Body of pancreas (tissue), 4 donors: ENCODE measurements around the gene AKAP12. TPM values are rescaled to one million over a fixed set of nuclear protein-coding genes. Genes with fewer than 3 reads are reported as not detected.
A peak's percentile ranks its signal among the peaks of the same experiment; 100 is the strongest.

Source experiments
- ATAC-seq: fragments of 150-250 bp; one replicate; pipeline ENCODE4 v1.9.1; 2016
- DNase-seq, 4 donors: peaks; one replicate each; pipeline ENCODE4 v3.0.0-alpha.2; 2019
- H3K27ac ChIP-seq, 4 donors: fragments of 200-600 bp; sonication (generic); 1 replicate in 3 of 4; 2 replicates in 1 of 4; pipeline versions ENCODE4 v1.5.1 to v1.6.1; 2016 to 2019; ENCODE audit warnings: mild to moderate bottlenecking in 1 of 4, mixed read lengths in 1 of 4, moderate library complexity in 1 of 4
- H3K27me3 ChIP-seq, 2 donors: fragments of 200-600 bp; sonication (generic); one replicate each; pipeline ENCODE4 v1.6.0; 2016; ENCODE audit warnings: mild to moderate bottlenecking in 1 of 2
- H3K36me3 ChIP-seq, 2 donors: fragments of 200-600 bp; sonication (generic); replicated peaks in 1 of 2; 2 replicates each; pipeline ENCODE4 v1.5.1; 2016; ENCODE audit warnings: low read depth in 2 of 2; ENCODE audit not compliant: insufficient read depth in 1 of 2
- H3K4me1 ChIP-seq: fragments of 200-600 bp; sonication (generic); one replicate; pipeline ENCODE4 v1.6.0; 2016
- H3K4me3 ChIP-seq, 2 donors: fragments of 200-600 bp; sonication (generic); 1 replicate in 1 of 2; 2 replicates in 1 of 2; pipeline ENCODE4 v1.5.1; 2016 to 2019
- H3K9me3 ChIP-seq, 3 donors: fragments of 200-600 bp; sonication (generic); 1 replicate in 2 of 3; 2 replicates in 1 of 3; pipeline ENCODE4 v1.5.1; 2016
- POLR2A ChIP-seq, 3 donors: fragments of 450-650 bp; IDR thresholded peaks; one replicate each; pipeline ENCODE4 v1.6.1; 2016; ENCODE audit warnings: antibody characterized with exemption in 3 of 3, mild to moderate bottlenecking in 2 of 3
- WGBS, 2 donors: methylation state at CpG; one replicate each; pipeline ENCODE4 v1.1.5; 2017; 5-methylcytosine and 5-hydroxymethylcytosine counted together
- intact Hi-C: fragments of 100-400 bp; cut with DNase I; formaldehyde crosslinking; loops from one replicate; pipeline ENCODE4 v1.15.1; 2023
- total RNA-seq, 2 donors: library from RNA; depleted of rRNA; stranded (reverse); fragments of >200 nt; gene quantifications; one replicate each; pipeline ENCODE4 v1.1.0, GENCODE V29; 2016
- TF ChIP-seq, protein P1 (sequence below), 7 experiments: fragments of 450-650 bp in 4 of 7; fragments of 200-600 bp in 3 of 7; sonication (generic) in 3 of 7; IDR thresholded peaks; one replicate each; pipeline ENCODE4 v1.5.1; 2016 to 2019; ENCODE audit warnings: antibody characterized with exemption in 7 of 7

Gene AKAP12
- total RNA-seq, 2 donors from 2014 or later: 25.2 to 49.1 TPM

DNA sequence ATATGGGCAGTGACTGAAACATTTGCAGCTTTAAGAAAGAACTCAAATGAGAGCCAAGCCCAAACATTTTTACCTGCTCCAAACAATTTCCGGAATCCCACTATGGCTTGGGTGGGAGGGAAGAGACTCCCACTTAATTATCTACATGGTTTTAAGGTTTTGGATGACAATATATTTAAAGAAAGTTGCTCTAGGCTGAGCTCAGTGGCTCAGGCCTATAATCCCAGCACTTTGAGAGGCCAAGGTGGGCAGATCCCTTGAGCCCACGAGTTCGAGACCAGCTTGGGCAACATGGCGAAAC, 9.5 kb upstream of the AKAP12 start:
- no peak overlapping the region for H3K27ac ChIP-seq
- no peak overlapping the region for H3K4me3 ChIP-seq
- DNase-seq (no peak), ATAC-seq (no peak)
- TF ChIP-seq, protein P1, sequence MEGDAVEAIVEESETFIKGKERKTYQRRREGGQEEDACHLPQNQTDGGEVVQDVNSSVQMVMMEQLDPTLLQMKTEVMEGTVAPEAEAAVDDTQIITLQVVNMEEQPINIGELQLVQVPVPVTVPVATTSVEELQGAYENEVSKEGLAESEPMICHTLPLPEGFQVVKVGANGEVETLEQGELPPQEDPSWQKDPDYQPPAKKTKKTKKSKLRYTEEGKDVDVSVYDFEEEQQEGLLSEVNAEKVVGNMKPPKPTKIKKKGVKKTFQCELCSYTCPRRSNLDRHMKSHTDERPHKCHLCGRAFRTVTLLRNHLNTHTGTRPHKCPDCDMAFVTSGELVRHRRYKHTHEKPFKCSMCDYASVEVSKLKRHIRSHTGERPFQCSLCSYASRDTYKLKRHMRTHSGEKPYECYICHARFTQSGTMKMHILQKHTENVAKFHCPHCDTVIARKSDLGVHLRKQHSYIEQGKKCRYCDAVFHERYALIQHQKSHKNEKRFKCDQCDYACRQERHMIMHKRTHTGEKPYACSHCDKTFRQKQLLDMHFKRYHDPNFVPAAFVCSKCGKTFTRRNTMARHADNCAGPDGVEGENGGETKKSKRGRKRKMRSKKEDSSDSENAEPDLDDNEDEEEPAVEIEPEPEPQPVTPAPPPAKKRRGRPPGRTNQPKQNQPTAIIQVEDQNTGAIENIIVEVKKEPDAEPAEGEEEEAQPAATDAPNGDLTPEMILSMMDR (IDR thresholded peaks at IDR 0.05): no peak
- TF ChIP-seq POLR2A (IDR thresholded peaks at IDR 0.05): no peak
- no peaks in the 10 kb centered on the region for H3K9me3 ChIP-seq
- H3K4me1 ChIP-seq: no peaks in the 10 kb centered on the region
- 96% methylated on average over 4 of the region's 4 CpGs for WGBS, 2 donors
- intact Hi-C loops: no loop called here
- H3K27me3 ChIP-seq: no peaks in the 10 kb centered on the region
- H3K36me3 ChIP-seq: no peaks in the 10 kb centered on the region

DNA sequence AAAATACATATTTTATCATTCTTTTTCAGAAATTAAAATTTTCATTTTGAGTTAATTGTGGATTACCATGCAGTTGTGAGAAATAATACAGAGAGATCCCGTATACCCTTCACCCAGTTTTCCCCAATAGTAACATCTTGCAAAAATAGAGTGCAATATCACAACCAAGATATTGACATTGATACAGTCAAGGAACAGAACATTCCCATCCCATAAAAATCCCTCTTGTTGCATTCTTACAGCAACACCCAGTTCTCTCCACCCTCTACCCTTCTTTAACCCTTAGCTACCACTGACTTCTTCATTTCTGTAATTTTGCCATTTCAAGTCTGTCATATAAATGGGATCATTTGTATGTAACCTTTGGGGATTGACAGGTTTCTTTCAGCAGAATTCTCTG, 6.9 kb upstream of the AKAP12 start:
- Histone ChIP-seq H3K9me3 (no peaks in the 10 kb centered on the region), H3K27me3 (no peaks in the 10 kb centered on the region), H3K27ac (no peak overlapping the region), H3K4me1 (no peaks in the 10 kb centered on the region), H3K36me3 (no peaks in the 10 kb centered on the region), H3K4me3 (no peak overlapping the region)
- WGBS, 2 donors: 59 to 62% methylated on average over 1 of the region's 1 CpG
- ATAC-seq (no peak), DNase-seq (no peak)
- TF ChIP-seq POLR2A (IDR thresholded peaks at IDR 0.05): no peak
- TF ChIP-seq, protein P1 (IDR thresholded peaks at IDR 0.05): no peak
- intact Hi-C loops: no loop called here

DNA sequence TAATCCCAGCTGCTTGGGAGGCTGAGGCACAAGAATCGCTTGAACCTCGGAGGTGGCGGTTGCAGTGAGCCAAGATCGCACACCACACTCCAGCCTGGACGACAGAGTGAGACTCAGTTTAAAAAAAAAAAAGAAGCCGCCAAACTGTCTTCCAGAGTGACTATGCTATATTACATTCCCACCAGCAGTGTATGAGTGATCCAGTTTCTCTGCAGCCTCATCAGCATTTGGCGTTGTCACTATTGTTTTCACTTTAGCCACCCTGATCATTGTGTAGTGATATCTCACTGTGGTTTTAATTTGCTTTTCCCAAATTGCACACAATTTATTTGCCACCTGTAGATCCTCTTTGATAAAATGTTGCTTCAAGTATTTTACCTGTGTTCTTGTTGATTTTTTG, 6.0 kb upstream of the AKAP12 start:
- no peaks in the 10 kb centered on the region for H3K4me1 ChIP-seq
- 88 to 89% methylated on average over 7 of the region's 7 CpGs for WGBS, 2 donors
- no peak overlapping the region for H3K4me3 ChIP-seq
- intact Hi-C loops: no loop called here
- no peak for ATAC-seq
- TF ChIP-seq POLR2A (IDR thresholded peaks at IDR 0.05): no peak
- TF ChIP-seq, protein P1 (IDR thresholded peaks at IDR 0.05): no peak
- no peaks in the 10 kb centered on the region for H3K27me3 ChIP-seq
- H3K9me3 ChIP-seq: no peaks in the 10 kb centered on the region
- no peak for DNase-seq
- no peaks in the 10 kb centered on the region for H3K36me3 ChIP-seq
- H3K27ac ChIP-seq: no peak overlapping the region

DNA sequence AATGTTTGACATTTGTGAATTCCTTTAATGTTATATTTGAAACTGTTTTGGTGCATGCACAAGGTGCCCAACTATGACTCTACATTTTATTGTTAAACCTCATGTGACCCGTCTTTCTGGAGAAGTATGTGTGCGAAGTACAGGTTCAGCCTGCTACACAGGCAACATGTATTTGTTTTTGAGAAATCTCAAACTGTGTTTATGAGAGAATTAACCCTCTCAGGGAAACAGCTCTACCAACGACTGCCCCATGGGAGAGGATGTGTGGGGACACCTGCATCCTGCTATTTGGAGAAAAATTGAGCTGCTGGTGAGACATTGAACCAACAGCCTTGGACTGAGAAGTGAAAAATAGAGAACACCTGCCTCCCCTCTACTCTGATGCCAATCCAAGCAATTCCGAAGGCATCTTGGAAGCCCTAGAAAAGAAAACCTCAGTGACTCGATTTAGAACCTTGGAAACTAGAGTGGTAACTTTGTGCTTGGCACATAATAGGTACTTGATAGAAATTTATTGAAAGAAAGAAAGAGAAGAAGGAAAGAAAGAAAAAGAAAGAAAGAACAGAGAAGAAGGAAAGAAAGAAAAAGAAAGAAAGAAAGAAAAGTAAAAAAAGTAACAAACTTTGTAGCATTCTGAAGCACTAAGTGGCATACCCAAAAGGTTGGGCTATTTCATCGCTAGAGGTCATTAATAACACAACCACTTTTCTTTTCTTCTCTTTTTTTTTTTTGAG, 2.9 kb upstream of the AKAP12 start:
- Histone ChIP-seq H3K9me3 (no peaks in the 10 kb centered on the region), H3K27me3 (peaks cover 0 to 4% of the 10 kb centered on the region in 2 donors), H3K27ac (no peak overlapping the region), H3K4me1 (peaks cover 17% of the 10 kb centered on the region), H3K36me3 (no peaks in the 10 kb centered on the region), H3K4me3 (no peak overlapping the region)
- 65 to 68% methylated on average over 6 of the region's 6 CpGs for WGBS, 2 donors
- intact Hi-C loops: no loop called here
- no peak for ATAC-seq
- DNase-seq: no peak
- no peak for TF ChIP-seq POLR2A (IDR thresholded peaks at IDR 0.05)
- TF ChIP-seq, protein P1 (IDR thresholded peaks at IDR 0.05): no peak

DNA sequence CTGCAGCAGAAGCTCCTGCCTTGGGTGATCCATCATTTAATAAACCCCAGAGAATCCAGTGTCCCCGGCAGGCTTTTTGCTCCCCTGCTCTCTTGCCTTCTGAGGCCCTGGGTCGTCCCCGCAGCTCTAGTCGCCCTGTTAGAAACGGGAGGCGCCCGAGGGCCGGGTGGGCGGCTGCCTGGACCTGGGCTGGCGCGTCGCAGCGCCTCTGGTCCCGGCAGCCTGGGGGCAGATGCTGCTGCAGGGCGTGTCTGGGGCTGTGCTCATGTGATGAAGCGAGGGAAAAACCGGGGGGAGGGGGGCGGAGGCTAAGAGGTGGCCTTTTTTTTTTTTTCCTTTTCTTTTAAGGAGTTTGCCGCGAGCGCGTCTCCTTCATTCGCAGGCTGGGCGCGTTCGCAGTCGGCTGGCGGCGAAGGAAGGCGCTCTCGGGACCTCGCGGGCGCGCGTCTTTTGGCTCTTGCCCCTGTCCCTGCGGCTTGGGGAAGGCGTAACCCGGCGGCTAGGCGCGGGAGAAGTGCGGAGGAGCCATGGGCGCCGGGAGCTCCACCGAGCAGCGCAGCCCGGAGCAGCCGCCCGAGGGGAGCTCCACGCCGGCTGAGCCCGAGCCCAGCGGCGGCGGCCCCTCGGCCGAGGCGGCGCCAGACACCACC, 394 bp downstream of the AKAP12 start:
- peak overlapping the region; percentile 29 to 51 (median 40) for H3K27ac ChIP-seq
- H3K4me3 ChIP-seq: peak overlapping the region; percentile 18 to 36
- H3K36me3 ChIP-seq: no peaks in the 10 kb centered on the region
- H3K27me3 ChIP-seq: peaks cover 0 to 4% of the 10 kb centered on the region in 2 donors
- peak in 1 of 3 donors; percentile 30 for TF ChIP-seq POLR2A (IDR thresholded peaks at IDR 0.05)
- TF ChIP-seq, protein P1 (IDR thresholded peaks at IDR 0.05): no peak
- intact Hi-C loops: no loop called here
- H3K9me3 ChIP-seq: no peaks in the 10 kb centered on the region
- ATAC-seq: peak; percentile 59
- peak; percentile 34 to 53 (median 50) for DNase-seq
- 0% methylated on average over 27 to 58 of the region's 60 CpGs for WGBS, 2 donors
- H3K4me1 ChIP-seq: peaks cover 17% of the 10 kb centered on the region
